WTC11 (cell line): ENCODE measurements around the gene UGT1A5. TPM values are rescaled to one million over a fixed set of nuclear protein-coding genes. Genes with fewer than 3 reads are reported as not detected.

Experiments used
- ATAC-seq: fragments of 200-7000 bp; cut with Tn5 transposase; 2 replicates; pipeline ENCODE4 v1.10.0; 2021; ENCODE audit warnings: mild to moderate bottlenecking, moderate library complexity
- CTCF ChIA-PET: fragments of 300-600 bp; sonication (Branson Sonifier 250); formaldehyde crosslinking; loops from one replicate; lab custom pipeline; 2021; ENCODE audit warnings: antibody characterized with exemption; lab: Charles Lee
- POLR2A ChIA-PET: fragments of 350-600 bp; sonication (Branson Sonifier 250); formaldehyde crosslinking; loops from one replicate; lab custom pipeline; 2021; ENCODE audit warnings: antibody characterized with exemption; lab: Charles Lee
- DNase-seq: peaks from one replicate; pipeline ENCODE4 v3.0.0; 2021; ENCODE audit warnings: low spot score
- H3K27ac Mint-ChIP-seq: 2 replicates; pipeline ENCODE4 v1.8.0; 2021; ENCODE audit warnings: mixed read lengths
- H3K27me3 Mint-ChIP-seq: 2 replicates; pipeline ENCODE4 v1.8.0; 2021; ENCODE audit warnings: low read depth, mild to moderate bottlenecking, moderate library complexity, mixed read lengths
- H3K36me3 Mint-ChIP-seq: 2 replicates; pipeline ENCODE4 v1.8.0; 2021; ENCODE audit warnings: mixed read lengths
- H3K4me1 Mint-ChIP-seq: 2 replicates; pipeline ENCODE4 v1.8.0; 2022; ENCODE audit warnings: mixed read lengths
- H3K4me3 Mint-ChIP-seq: 2 replicates; pipeline ENCODE4 v1.8.0; 2021; ENCODE audit warnings: mild to moderate bottlenecking, moderate library complexity, mixed read lengths
- H3K9me3 Mint-ChIP-seq: 2 replicates; pipeline ENCODE4 v1.8.0; 2021; ENCODE audit warnings: mixed read lengths
- ESRRA ChIP-seq: sonication (generic); formaldehyde crosslinking; IDR thresholded peaks from 2 replicates; pipeline ENCODE4 v1.8.1; 2022; ENCODE audit warnings: mild to moderate bottlenecking, missing genetic modification reagents, borderline replicate concordance
- GABPB1 ChIP-seq: sonication (generic); formaldehyde crosslinking; IDR thresholded peaks from 2 replicates; pipeline ENCODE4 v1.8.1; 2023; ENCODE audit warnings: mild to moderate bottlenecking, missing genetic modification reagents
- IRF2 ChIP-seq: sonication (generic); formaldehyde crosslinking; IDR thresholded peaks from 2 replicates; pipeline ENCODE4 v1.8.0; 2022; ENCODE audit warnings: low read depth, missing genetic modification reagents, borderline replicate concordance
- JAZF1 ChIP-seq: fragments of 250-450 bp; sonication (Bioruptor Pico); IDR thresholded peaks from 2 replicates; pipeline ENCODE4 v1.9.0; 2021; ENCODE audit warnings: moderate library complexity, mild to moderate bottlenecking, inconsistent platforms
- KAT7 ChIP-seq: sonication (generic); formaldehyde crosslinking; IDR thresholded peaks from 2 replicates; pipeline ENCODE4 v1.8.1; 2023; ENCODE audit warnings: missing genetic modification reagents, mild to moderate bottlenecking, borderline replicate concordance
- NR1H2 ChIP-seq: sonication (generic); formaldehyde crosslinking; IDR thresholded peaks from 2 replicates; pipeline ENCODE4 v1.9.0; 2021; ENCODE audit warnings: mild to moderate bottlenecking, moderate library complexity, missing genetic modification reagents
- ZNF121 ChIP-seq: sonication (generic); formaldehyde crosslinking; IDR thresholded peaks from 2 replicates; pipeline ENCODE4 v1.8.0; 2023; ENCODE audit warnings: missing genetic modification reagents
- ZNF423 ChIP-seq: fragments of 250-450 bp; sonication (Bioruptor Pico); IDR thresholded peaks from 2 replicates; pipeline ENCODE4 v2.1.2; 2022; ENCODE audit warnings: mild to moderate bottlenecking, moderate library complexity
- total RNA-seq: library from RNA; stranded (reverse); gene quantifications from 3 replicates; pipeline ENCODE4 v1.2.3, GENCODE V29; 2021
- TF ChIP-seq, protein P1 (sequence below): sonication (generic); formaldehyde crosslinking; IDR thresholded peaks from 2 replicates; pipeline ENCODE4 v1.8.1; 2023; ENCODE audit warnings: mild to moderate bottlenecking, missing genetic modification reagents, moderate library complexity
- TF ChIP-seq, protein P2 (sequence below): sonication (generic); formaldehyde crosslinking; IDR thresholded peaks from 2 replicates; pipeline ENCODE4 v1.8.0; 2023; ENCODE audit warnings: mild to moderate bottlenecking, missing genetic modification reagents
- TF ChIP-seq, protein P3 (sequence below): sonication (generic); formaldehyde crosslinking; IDR thresholded peaks from 2 replicates; pipeline ENCODE4 v1.8.1; 2023; ENCODE audit warnings: mild to moderate bottlenecking, moderate library complexity, missing genetic modification reagents
- TF ChIP-seq, protein P4 (sequence below): sonication (generic); formaldehyde crosslinking; IDR thresholded peaks from 2 replicates; pipeline ENCODE4 v1.8.0; 2023; ENCODE audit warnings: missing genetic modification reagents, mild to moderate bottlenecking, borderline replicate concordance
- TF ChIP-seq, protein P5 (sequence below): sonication (generic); formaldehyde crosslinking; IDR thresholded peaks from 2 replicates; pipeline ENCODE4 v1.8.1; 2022; ENCODE audit warnings: missing genetic modification reagents, borderline replicate concordance
- TF ChIP-seq, protein P6 (sequence below): fragments of 250-450 bp; sonication (Bioruptor Pico); IDR thresholded peaks from 2 replicates; pipeline ENCODE4 v1.9.0; 2021; ENCODE audit warnings: moderate library complexity, mild to moderate bottlenecking, inconsistent platforms, borderline replicate concordance
- TF ChIP-seq, protein P7 (sequence below): fragments of 250-450 bp; sonication (Bioruptor Pico); IDR thresholded peaks from 2 replicates; pipeline ENCODE4 v1.8.0; 2021; ENCODE audit warnings: mild to moderate bottlenecking
- TF ChIP-seq, protein P8 (sequence below): sonication (generic); formaldehyde crosslinking; IDR thresholded peaks from 2 replicates; pipeline ENCODE4 v1.8.0; 2023; ENCODE audit warnings: missing genetic modification reagents
- TF ChIP-seq, protein P9 (sequence below): sonication (generic); formaldehyde crosslinking; IDR thresholded peaks from 2 replicates; pipeline ENCODE4 v1.8.1; 2023; ENCODE audit warnings: mild to moderate bottlenecking, missing genetic modification reagents

The UGT1A5 gene
- total RNA-seq, 1 experiment from 2014 or later = not detected

DNA sequence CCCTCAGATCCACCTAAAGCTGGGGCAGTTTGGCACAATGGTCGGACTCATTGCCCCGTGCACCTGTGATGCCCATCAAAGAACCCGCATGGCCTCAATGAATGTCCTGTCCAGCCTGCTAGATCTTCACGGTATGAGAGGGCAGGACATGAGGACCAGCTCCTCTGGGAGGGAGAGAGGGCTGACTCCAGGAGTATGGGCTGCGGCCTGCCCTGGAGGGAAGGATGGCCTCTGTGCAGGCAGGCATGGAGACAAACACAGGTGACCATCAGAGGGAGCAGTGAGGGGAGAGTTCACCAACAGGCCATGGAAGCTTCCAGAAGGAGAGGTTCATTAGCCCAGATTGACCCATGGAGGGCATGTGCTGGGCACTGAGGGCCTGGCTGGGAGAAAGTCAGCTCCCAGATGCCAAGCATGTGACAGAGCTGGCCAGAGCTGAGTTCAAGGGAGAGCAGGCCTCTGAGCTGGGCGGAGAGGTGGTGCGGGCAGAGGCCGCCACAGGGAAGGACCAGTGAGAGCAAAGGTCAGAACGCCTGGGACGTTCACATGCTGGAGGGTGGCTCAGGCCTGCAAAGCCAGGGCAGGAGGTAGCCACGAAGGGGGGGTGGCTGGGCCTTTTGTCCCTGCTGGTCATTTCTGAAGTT is 105.4 kb downstream of the UGT1A5 start:
- POLR2A ChIA-PET = no interaction called here
- ATAC-seq (no peak), DNase-seq (no peak)
- Mint-ChIP-seq H3K36me3 (no peaks in the 10 kb centered on the region), H3K4me1 (no peaks in the 10 kb centered on the region), H3K4me3 (no peak overlapping the region), H3K9me3 (peaks cover 7% of the 10 kb centered on the region; the same call in 1 of the 2 replicates), H3K27me3 (no peaks in the 10 kb centered on the region), H3K27ac (no peak overlapping the region)
- CTCF ChIA-PET = interaction anchor here (1.3 kb wide), 1 partner anchor 15 kb away, joined by 3 read pairs; no protein-coding TSS in a partner anchor
- TF ChIP-seq, protein P1, sequence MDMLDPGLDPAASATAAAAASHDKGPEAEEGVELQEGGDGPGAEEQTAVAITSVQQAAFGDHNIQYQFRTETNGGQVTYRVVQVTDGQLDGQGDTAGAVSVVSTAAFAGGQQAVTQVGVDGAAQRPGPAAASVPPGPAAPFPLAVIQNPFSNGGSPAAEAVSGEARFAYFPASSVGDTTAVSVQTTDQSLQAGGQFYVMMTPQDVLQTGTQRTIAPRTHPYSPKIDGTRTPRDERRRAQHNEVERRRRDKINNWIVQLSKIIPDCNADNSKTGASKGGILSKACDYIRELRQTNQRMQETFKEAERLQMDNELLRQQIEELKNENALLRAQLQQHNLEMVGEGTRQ (CRISPR knock-in tag) = no peak
- no peak for TF ChIP-seq IRF2
- TF ChIP-seq, protein P2, sequence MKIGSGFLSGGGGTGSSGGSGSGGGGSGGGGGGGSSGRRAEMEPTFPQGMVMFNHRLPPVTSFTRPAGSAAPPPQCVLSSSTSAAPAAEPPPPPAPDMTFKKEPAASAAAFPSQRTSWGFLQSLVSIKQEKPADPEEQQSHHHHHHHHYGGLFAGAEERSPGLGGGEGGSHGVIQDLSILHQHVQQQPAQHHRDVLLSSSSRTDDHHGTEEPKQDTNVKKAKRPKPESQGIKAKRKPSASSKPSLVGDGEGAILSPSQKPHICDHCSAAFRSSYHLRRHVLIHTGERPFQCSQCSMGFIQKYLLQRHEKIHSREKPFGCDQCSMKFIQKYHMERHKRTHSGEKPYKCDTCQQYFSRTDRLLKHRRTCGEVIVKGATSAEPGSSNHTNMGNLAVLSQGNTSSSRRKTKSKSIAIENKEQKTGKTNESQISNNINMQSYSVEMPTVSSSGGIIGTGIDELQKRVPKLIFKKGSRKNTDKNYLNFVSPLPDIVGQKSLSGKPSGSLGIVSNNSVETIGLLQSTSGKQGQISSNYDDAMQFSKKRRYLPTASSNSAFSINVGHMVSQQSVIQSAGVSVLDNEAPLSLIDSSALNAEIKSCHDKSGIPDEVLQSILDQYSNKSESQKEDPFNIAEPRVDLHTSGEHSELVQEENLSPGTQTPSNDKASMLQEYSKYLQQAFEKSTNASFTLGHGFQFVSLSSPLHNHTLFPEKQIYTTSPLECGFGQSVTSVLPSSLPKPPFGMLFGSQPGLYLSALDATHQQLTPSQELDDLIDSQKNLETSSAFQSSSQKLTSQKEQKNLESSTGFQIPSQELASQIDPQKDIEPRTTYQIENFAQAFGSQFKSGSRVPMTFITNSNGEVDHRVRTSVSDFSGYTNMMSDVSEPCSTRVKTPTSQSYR (CRISPR knock-in tag) = no peak
- TF ChIP-seq, protein P3, sequence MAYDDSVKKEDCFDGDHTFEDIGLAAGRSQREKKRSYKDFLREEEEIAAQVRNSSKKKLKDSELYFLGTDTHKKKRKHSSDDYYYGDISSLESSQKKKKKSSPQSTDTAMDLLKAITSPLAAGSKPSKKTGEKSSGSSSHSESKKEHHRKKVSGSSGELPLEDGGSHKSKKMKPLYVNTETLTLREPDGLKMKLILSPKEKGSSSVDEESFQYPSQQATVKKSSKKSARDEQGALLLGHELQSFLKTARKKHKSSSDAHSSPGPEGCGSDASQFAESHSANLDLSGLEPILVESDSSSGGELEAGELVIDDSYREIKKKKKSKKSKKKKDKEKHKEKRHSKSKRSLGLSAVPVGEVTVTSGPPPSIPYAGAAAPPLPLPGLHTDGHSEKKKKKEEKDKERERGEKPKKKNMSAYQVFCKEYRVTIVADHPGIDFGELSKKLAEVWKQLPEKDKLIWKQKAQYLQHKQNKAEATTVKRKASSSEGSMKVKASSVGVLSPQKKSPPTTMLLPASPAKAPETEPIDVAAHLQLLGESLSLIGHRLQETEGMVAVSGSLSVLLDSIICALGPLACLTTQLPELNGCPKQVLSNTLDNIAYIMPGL (CRISPR knock-in tag) = no peak
- TF ChIP-seq JAZF1 (CRISPR knock-in tag) = no peak
- TF ChIP-seq, protein P4, sequence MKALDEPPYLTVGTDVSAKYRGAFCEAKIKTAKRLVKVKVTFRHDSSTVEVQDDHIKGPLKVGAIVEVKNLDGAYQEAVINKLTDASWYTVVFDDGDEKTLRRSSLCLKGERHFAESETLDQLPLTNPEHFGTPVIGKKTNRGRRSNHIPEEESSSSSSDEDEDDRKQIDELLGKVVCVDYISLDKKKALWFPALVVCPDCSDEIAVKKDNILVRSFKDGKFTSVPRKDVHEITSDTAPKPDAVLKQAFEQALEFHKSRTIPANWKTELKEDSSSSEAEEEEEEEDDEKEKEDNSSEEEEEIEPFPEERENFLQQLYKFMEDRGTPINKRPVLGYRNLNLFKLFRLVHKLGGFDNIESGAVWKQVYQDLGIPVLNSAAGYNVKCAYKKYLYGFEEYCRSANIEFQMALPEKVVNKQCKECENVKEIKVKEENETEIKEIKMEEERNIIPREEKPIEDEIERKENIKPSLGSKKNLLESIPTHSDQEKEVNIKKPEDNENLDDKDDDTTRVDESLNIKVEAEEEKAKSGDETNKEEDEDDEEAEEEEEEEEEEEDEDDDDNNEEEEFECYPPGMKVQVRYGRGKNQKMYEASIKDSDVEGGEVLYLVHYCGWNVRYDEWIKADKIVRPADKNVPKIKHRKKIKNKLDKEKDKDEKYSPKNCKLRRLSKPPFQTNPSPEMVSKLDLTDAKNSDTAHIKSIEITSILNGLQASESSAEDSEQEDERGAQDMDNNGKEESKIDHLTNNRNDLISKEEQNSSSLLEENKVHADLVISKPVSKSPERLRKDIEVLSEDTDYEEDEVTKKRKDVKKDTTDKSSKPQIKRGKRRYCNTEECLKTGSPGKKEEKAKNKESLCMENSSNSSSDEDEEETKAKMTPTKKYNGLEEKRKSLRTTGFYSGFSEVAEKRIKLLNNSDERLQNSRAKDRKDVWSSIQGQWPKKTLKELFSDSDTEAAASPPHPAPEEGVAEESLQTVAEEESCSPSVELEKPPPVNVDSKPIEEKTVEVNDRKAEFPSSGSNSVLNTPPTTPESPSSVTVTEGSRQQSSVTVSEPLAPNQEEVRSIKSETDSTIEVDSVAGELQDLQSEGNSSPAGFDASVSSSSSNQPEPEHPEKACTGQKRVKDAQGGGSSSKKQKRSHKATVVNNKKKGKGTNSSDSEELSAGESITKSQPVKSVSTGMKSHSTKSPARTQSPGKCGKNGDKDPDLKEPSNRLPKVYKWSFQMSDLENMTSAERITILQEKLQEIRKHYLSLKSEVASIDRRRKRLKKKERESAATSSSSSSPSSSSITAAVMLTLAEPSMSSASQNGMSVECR (CRISPR knock-in tag) = no peak
- no peak for TF ChIP-seq GABPB1
- TF ChIP-seq KAT7 = no peak
- no peak for TF ChIP-seq ZNF423 (CRISPR knock-in tag)
- TF ChIP-seq, protein P5, sequence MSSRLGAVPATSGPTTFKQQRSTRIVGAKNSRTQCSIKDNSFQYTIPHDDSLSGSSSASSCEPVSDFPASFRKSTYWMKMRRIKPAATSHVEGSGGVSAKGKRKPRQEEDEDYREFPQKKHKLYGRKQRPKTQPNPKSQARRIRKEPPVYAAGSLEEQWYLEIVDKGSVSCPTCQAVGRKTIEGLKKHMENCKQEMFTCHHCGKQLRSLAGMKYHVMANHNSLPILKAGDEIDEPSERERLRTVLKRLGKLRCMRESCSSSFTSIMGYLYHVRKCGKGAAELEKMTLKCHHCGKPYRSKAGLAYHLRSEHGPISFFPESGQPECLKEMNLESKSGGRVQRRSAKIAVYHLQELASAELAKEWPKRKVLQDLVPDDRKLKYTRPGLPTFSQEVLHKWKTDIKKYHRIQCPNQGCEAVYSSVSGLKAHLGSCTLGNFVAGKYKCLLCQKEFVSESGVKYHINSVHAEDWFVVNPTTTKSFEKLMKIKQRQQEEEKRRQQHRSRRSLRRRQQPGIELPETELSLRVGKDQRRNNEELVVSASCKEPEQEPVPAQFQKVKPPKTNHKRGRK (CRISPR knock-in tag) = no peak
- TF ChIP-seq NR1H2 (CRISPR knock-in tag) = no peak
- TF ChIP-seq, protein P6, sequence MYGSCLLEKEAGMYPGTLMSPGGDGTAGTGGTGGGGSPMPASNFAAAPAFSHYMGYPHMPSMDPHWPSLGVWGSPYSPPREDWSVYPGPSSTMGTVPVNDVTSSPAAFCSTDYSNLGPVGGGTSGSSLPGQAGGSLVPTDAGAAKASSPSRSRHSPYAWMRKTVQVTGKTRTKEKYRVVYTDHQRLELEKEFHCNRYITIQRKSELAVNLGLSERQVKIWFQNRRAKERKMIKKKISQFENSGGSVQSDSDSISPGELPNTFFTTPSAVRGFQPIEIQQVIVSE (CRISPR knock-in tag) = no peak
- TF ChIP-seq, protein P7, sequence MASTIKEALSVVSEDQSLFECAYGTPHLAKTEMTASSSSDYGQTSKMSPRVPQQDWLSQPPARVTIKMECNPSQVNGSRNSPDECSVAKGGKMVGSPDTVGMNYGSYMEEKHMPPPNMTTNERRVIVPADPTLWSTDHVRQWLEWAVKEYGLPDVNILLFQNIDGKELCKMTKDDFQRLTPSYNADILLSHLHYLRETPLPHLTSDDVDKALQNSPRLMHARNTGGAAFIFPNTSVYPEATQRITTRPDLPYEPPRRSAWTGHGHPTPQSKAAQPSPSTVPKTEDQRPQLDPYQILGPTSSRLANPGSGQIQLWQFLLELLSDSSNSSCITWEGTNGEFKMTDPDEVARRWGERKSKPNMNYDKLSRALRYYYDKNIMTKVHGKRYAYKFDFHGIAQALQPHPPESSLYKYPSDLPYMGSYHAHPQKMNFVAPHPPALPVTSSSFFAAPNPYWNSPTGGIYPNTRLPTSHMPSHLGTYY (CRISPR knock-in tag) = no peak
- TF ChIP-seq, protein P8, sequence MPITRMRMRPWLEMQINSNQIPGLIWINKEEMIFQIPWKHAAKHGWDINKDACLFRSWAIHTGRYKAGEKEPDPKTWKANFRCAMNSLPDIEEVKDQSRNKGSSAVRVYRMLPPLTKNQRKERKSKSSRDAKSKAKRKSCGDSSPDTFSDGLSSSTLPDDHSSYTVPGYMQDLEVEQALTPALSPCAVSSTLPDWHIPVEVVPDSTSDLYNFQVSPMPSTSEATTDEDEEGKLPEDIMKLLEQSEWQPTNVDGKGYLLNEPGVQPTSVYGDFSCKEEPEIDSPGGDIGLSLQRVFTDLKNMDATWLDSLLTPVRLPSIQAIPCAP (CRISPR knock-in tag) = no peak
- TF ChIP-seq, protein P9, sequence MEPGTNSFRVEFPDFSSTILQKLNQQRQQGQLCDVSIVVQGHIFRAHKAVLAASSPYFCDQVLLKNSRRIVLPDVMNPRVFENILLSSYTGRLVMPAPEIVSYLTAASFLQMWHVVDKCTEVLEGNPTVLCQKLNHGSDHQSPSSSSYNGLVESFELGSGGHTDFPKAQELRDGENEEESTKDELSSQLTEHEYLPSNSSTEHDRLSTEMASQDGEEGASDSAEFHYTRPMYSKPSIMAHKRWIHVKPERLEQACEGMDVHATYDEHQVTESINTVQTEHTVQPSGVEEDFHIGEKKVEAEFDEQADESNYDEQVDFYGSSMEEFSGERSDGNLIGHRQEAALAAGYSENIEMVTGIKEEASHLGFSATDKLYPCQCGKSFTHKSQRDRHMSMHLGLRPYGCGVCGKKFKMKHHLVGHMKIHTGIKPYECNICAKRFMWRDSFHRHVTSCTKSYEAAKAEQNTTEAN (CRISPR knock-in tag) = no peak
- TF ChIP-seq ZNF121 (CRISPR knock-in tag) = no peak
- TF ChIP-seq ESRRA (CRISPR knock-in tag) = no peak
